ENCODE data around the gene FERMT2.

The FERMT2 gene

GRCh38 chr14:52950898-52951680, at the start of gene FERMT2:
TSS of gene FERMT2 (minus strand) at chr14:52951050. CDS start at chr14:52950568, 482 bp downstream.
- DNase-seq: peak; percentile 62

GRCh38 chr14:52998376-52999015, 47.6 kb upstream of the FERMT2 start:
- no peak for DNase-seq

- DNase-seq: no peak
Measured at GRCh38 chr14:52996493-52996892, 45.6 kb upstream of the FERMT2 start.

GRCh38 chr14:52995998-52996397, 45.1 kb upstream of the FERMT2 start:
- DNase-seq: no peak

GRCh38 chr14:52992236-52992870, 41.5 kb upstream of the FERMT2 start:
- DNase-seq: no peak

- no peak for DNase-seq
Measured at GRCh38 chr14:52988139-52988538, 37.3 kb upstream of the FERMT2 start.

GRCh38 chr14:52987514-52987913, 36.7 kb upstream of the FERMT2 start:
- no peak for DNase-seq

GRCh38 chr14:52987042-52987441, 36.2 kb upstream of the FERMT2 start:
- no peak for DNase-seq

- no peak for DNase-seq
Measured at GRCh38 chr14:52977798-52978197, 26.9 kb upstream of the FERMT2 start.

- no peak for DNase-seq
Measured at GRCh38 chr14:52974406-52974805, 23.6 kb upstream of the FERMT2 start.

GRCh38 chr14:52961060-52961639, 10.3 kb upstream of the FERMT2 start:
- DNase-seq: peak; percentile 66

- no peak for DNase-seq
Measured at GRCh38 chr14:52960627-52961026, 9.8 kb upstream of the FERMT2 start.

GRCh38 chr14:52954346-52955214, 3.7 kb upstream of the FERMT2 start:
- no peak for DNase-seq

GRCh38 chr14:52951681-52952554, 1.1 kb upstream of the FERMT2 start:
- no peak for DNase-seq

GRCh38 chr14:52950410-52950897, 396 bp downstream of the FERMT2 start:
- peak; percentile 62 for DNase-seq

GRCh38 chr14:52949711-52950409, 990 bp downstream of the FERMT2 start:
- no peak for DNase-seq

GRCh38 chr14:52949249-52949648, 1.6 kb downstream of the FERMT2 start:
- no peak for DNase-seq

- DNase-seq: no peak
Measured at GRCh38 chr14:52948836-52949235, 2.0 kb downstream of the FERMT2 start.

GRCh38 chr14:52948039-52948438, 2.8 kb downstream of the FERMT2 start:
- no peak for DNase-seq

GRCh38 chr14:52944254-52944653, 6.6 kb downstream of the FERMT2 start:
- DNase-seq: no peak

GRCh38 chr14:52939427-52939826, 11.4 kb downstream of the FERMT2 start:
- DNase-seq: no peak
